Lung (tissue), 12 donors: Measurements from ENCODE around the gene SLC32A1. TPM values are rescaled to one million over a fixed set of nuclear protein-coding genes. Genes with fewer than 3 reads are reported as not detected.

ENCODE experiments used
- ATAC-seq: fragments of 200-7000 bp; cut with Tn5 transposase; one replicate; pipeline ENCODE4 v1.9.1; 2020; ENCODE audit warnings: moderate number of reproducible peaks; ENCODE audit not compliant: insufficient read depth, low FRiP score
- DNase-seq, 3 donors: peaks; one replicate each; pipeline ENCODE4 v3.0.0-alpha.2; 2013 to 2017
- H3K27ac ChIP-seq, 2 donors: one replicate each; pipeline ENCODE4 v1.5.1; 2013; ENCODE audit warnings: mild to moderate bottlenecking in 2 of 2, moderate library complexity in 2 of 2, control low read depth in 1 of 2, inconsistent platforms in 1 of 2, low read depth in 1 of 2, low read length in 1 of 2
- H3K27me3 ChIP-seq, 3 donors: one replicate each; pipeline ENCODE4 v1.5.1; 2013; ENCODE audit warnings: low read length in 2 of 3; ENCODE audit not compliant: control insufficient read depth in 3 of 3, insufficient read depth in 3 of 3
- H3K36me3 ChIP-seq, 4 donors: one replicate each; pipeline ENCODE4 v1.5.1; 2013; ENCODE audit warnings: low read length in 4 of 4, mild to moderate bottlenecking in 1 of 4, moderate library complexity in 1 of 4; ENCODE audit not compliant: control insufficient read depth in 4 of 4, insufficient read depth in 4 of 4
- H3K4me1 ChIP-seq, 5 donors: one replicate each; pipeline ENCODE4 v1.5.1; 2013; ENCODE audit warnings: low read length in 5 of 5, mild to moderate bottlenecking in 2 of 5, moderate library complexity in 1 of 5; ENCODE audit not compliant: control insufficient read depth in 5 of 5, insufficient read depth in 5 of 5
- H3K4me3 ChIP-seq: one replicate; pipeline ENCODE4 v1.5.1; 2013; ENCODE audit warnings: mild to moderate bottlenecking, control low read depth, moderate library complexity
- H3K9ac ChIP-seq, 2 donors: one replicate each; pipeline ENCODE4 v1.5.1; 2013; ENCODE audit warnings: low read length in 2 of 2, control low read depth in 1 of 2; ENCODE audit not compliant: insufficient read depth in 1 of 2
- H3K9me3 ChIP-seq, 4 donors: one replicate each; pipeline ENCODE4 v1.5.1; 2013; ENCODE audit warnings: low read length in 3 of 4, mild to moderate bottlenecking in 1 of 4, moderate library complexity in 1 of 4; ENCODE audit not compliant: control insufficient read depth in 4 of 4, insufficient read depth in 3 of 4
- WGBS, 2 donors: extraction: QIAGEN DNeasy Blood & Tissue Kit; methylation state at CpG; one replicate each; pipeline ENCODE4 v1.1.7; 2013; 5-methylcytosine and 5-hydroxymethylcytosine counted together
- polyA plus RNA-seq, 2 donors: library from polyadenylated mRNA; stranded (reverse); fragments of 200-250 nt; gene quantifications; one replicate each; pipeline ENCODE4 v1.2.1, GENCODE V29; 2013
- total RNA-seq, 2 donors: library from RNA; depleted of rRNA in 1 of 2; stranded (reverse); fragments of >200 nt in 1 of 2; gene quantifications; one replicate each; pipeline ENCODE4 v1.2.1, GENCODE V29; 2014 to 2021
- TF ChIP-seq, protein P1 (sequence below): IDR thresholded peaks from 2 replicates; pipeline ENCODE4 v1.5.1; 2012; ENCODE audit warnings: mild to moderate bottlenecking; ENCODE audit errors: control extremely low read depth, extremely low read depth
- donor health status: control.
- donor health status: control.
- donor health status: Bipolar disorder and iron deficiency.
- donor health status: healthy.
- donor health status: DM: yes; HTN: yes; CAD: no.

Gene SLC32A1
- total and polyA plus RNA-seq, 4 donors = not detected

DNA sequence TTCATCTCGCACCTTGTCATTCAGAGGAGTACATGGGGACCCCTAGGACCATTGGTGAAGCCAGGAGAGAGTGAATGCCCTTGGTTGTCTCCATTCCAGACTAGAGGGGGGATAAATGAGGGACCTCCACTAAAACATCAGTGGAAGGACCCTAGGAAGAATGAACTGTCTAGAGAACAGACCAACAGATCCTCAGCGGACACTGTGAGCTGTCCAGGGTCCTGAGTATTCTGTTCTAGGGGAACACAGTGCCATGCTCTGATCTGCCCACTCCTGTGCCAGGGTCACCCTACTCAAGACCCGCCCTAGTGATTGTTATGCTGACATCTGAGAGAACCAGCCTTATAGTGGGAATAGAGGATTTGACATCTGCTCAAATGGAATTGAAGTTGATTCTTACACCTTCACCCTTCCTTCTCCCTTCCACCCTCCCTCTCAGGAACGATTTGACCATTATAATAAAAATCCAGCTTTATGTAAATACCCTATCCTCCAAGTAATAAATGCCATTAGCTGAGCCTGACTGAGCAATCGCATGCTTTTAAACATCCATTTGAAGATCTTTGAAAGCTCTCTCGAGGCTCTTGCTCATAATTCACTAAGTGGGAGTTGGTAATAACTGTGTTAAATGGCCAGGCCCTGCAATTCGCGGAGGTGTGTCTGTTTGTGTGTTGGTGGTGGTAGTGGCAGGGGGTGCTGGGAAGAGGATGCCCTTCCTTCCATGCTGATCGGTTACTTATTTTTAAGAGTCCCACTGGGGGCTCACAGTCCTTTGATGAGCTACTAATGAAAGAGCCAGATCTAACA is 43.6 kb upstream of the SLC32A1 start:
- Histone ChIP-seq H3K27ac (no peak overlapping the region), H3K27me3 (peaks cover 0 to 2% (median 0%) of the 10 kb centered on the region in 3 donors), H3K9me3 (peaks cover 0 to 1% (median 0%) of the 10 kb centered on the region in 4 donors), H3K36me3 (no peaks in the 10 kb centered on the region), H3K9ac (no peak overlapping the region), H3K4me3 (no peak overlapping the region), H3K4me1 (no peaks in the 10 kb centered on the region)
- WGBS, 2 donors = 44 to 50% methylated on average over 9 of the region's 9 CpGs
- no peak for ATAC-seq
- TF ChIP-seq, protein P1, sequence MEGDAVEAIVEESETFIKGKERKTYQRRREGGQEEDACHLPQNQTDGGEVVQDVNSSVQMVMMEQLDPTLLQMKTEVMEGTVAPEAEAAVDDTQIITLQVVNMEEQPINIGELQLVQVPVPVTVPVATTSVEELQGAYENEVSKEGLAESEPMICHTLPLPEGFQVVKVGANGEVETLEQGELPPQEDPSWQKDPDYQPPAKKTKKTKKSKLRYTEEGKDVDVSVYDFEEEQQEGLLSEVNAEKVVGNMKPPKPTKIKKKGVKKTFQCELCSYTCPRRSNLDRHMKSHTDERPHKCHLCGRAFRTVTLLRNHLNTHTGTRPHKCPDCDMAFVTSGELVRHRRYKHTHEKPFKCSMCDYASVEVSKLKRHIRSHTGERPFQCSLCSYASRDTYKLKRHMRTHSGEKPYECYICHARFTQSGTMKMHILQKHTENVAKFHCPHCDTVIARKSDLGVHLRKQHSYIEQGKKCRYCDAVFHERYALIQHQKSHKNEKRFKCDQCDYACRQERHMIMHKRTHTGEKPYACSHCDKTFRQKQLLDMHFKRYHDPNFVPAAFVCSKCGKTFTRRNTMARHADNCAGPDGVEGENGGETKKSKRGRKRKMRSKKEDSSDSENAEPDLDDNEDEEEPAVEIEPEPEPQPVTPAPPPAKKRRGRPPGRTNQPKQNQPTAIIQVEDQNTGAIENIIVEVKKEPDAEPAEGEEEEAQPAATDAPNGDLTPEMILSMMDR = no peak
- peak; percentile 36 to 71 (median 64) for DNase-seq

DNA sequence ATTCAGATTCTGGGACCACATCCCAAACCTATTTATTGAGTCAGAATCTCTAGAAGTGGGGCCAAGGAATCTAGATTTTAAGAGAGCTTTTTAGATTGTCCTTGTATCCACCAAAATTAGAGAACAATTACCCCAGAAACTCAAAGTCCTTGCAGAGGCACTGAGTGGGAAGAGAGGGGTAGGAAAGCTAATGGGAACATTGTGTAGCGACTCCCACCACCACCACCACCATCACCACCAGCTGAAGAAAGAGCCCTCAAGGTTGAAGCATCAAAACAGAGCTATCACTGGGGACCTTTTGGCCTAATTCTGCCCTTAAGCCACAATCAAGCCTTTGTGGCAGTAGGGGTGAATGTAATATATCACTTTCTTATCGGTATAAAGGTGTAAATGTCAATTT is 39.0 kb upstream of the SLC32A1 start:
- Histone ChIP-seq H3K9ac (no peak overlapping the region), H3K4me1 (no peaks in the 10 kb centered on the region), H3K27ac (no peak overlapping the region), H3K36me3 (no peaks in the 10 kb centered on the region), H3K27me3 (peaks cover 0 to 7% (median 0%) of the 10 kb centered on the region in 3 donors), H3K4me3 (no peak overlapping the region), H3K9me3 (peaks cover 0 to 3% (median 0%) of the 10 kb centered on the region in 4 donors)
- ATAC-seq (no peak), DNase-seq (no peak)
- 37 to 59% methylated on average over 2 of the region's 2 CpGs for WGBS, 2 donors
- TF ChIP-seq, protein P1 = no peak

DNA sequence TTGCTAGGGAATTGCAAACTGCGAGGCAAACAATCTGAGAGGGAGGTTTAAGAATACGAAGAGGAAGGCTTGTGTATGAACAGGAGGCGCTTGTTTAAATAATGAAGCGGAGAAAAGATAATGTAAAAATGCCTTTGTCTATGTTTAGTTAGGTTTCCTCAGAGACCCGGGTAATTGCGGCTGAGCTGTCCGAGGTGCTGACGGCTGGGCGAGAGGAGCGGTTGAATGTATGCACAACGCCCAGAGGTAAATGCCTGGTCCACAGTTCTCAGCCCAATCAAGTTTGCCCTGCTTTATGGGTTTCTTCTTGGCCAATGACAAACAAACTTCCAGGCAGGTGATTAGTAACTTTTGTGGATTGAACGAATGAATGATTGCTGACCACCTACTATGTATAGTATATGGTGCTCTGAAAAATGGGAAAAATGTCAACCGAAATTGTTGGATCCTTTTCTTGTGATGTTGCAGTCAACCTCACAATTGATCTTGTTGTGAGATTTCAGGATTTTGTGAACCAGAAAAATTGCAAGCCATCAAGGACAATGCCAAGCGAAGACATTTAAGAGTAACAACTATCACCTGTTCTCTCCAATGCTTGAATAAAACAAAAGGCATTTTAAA is 38.3 kb upstream of the SLC32A1 start:
- no peaks in the 10 kb centered on the region for H3K36me3 ChIP-seq
- no peak overlapping the region for H3K9ac ChIP-seq
- ATAC-seq (no peak), DNase-seq (peak; percentile 78 to 83 (median 81))
- no peaks in the 10 kb centered on the region for H3K4me1 ChIP-seq
- H3K27me3 ChIP-seq = peaks cover 0 to 7% (median 0%) of the 10 kb centered on the region in 3 donors
- TF ChIP-seq, protein P1 = no peak
- H3K4me3 ChIP-seq = no peak overlapping the region
- peaks cover 0 to 3% (median 0%) of the 10 kb centered on the region in 4 donors for H3K9me3 ChIP-seq
- WGBS, 2 donors = 12 to 13% methylated on average over 14 of the region's 14 CpGs
- H3K27ac ChIP-seq = no peak overlapping the region
